ENCODE data around the gene ITGB6. TPM values are rescaled to one million over a fixed set of nuclear protein-coding genes. Genes with fewer than 3 reads are reported as not detected.

The ITGB6 gene
- total RNA-seq, 1 donor from 2014 or later = not detected

DNA sequence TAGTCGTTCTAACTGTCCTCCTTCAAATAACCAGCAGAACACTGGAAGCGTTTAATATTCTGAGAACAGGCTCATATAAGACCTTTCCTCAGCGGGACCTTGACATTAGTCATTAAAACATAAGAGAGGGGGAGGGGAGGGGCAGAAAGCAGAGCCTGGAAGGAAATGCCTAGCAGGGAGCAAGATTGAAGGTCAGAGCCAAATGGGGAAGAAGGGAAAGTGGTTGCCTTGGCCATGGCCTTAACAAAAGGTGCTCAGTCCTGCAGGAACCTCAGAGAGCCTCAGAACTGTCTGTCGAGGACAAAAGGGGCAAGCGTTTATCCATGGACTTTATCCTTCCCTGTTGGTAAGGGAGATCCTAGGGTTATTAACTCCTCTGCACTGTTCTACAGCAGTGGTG lies 136.8 kb downstream of the ITGB6 start:
- Histone ChIP-seq H3K79me2 (ENCODE audit: low read depth) (no peaks in the 10 kb centered on the region), H3F3A (ENCODE audit: low read depth) (no peaks in the 10 kb centered on the region), H3K9me3 (ENCODE audit: low read depth) (peaks cover 5% of the 10 kb centered on the region), H3K4me3 (peak overlapping the region; percentile 62), H3K4me2 (peak overlapping the region; percentile 89), H3K27ac (no peak overlapping the region), H3K4me1 (no peaks in the 10 kb centered on the region), H3K27me3 (peaks cover 44% of the 10 kb centered on the region), H2AFZ (replicated peaks) (no peak overlapping the region), H3K36me3 (no peaks in the 10 kb centered on the region), H3K9ac (no peak overlapping the region), H4K20me1 (ENCODE audit: low read depth) (no peaks in the 10 kb centered on the region)
- no peak for TF ChIP-seq EZH2phosphoT487 (IDR thresholded peaks at IDR 0.05)
- TF ChIP-seq, protein P1, sequence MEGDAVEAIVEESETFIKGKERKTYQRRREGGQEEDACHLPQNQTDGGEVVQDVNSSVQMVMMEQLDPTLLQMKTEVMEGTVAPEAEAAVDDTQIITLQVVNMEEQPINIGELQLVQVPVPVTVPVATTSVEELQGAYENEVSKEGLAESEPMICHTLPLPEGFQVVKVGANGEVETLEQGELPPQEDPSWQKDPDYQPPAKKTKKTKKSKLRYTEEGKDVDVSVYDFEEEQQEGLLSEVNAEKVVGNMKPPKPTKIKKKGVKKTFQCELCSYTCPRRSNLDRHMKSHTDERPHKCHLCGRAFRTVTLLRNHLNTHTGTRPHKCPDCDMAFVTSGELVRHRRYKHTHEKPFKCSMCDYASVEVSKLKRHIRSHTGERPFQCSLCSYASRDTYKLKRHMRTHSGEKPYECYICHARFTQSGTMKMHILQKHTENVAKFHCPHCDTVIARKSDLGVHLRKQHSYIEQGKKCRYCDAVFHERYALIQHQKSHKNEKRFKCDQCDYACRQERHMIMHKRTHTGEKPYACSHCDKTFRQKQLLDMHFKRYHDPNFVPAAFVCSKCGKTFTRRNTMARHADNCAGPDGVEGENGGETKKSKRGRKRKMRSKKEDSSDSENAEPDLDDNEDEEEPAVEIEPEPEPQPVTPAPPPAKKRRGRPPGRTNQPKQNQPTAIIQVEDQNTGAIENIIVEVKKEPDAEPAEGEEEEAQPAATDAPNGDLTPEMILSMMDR (IDR thresholded peaks at IDR 0.05) = no peak
- no peak for TF ChIP-seq EZH2 (IDR thresholded peaks at IDR 0.05)
- H3K36me3 Mint-ChIP-seq = no peaks in the 10 kb centered on the region
- no peak overlapping the region for H3K27ac Mint-ChIP-seq
- H3K4me1 Mint-ChIP-seq = peaks cover 7% of the 10 kb centered on the region
- no peak for DNase-seq (ENCODE audit: low spot score)
- peak overlapping the region; percentile 82 for H3K4me3 Mint-ChIP-seq
- H3K27me3 Mint-ChIP-seq (ENCODE audit: insufficient read depth, low read depth) = peaks cover 21% of the 10 kb centered on the region
- peaks cover 13% of the 10 kb centered on the region for H3K9me3 Mint-ChIP-seq

DNA sequence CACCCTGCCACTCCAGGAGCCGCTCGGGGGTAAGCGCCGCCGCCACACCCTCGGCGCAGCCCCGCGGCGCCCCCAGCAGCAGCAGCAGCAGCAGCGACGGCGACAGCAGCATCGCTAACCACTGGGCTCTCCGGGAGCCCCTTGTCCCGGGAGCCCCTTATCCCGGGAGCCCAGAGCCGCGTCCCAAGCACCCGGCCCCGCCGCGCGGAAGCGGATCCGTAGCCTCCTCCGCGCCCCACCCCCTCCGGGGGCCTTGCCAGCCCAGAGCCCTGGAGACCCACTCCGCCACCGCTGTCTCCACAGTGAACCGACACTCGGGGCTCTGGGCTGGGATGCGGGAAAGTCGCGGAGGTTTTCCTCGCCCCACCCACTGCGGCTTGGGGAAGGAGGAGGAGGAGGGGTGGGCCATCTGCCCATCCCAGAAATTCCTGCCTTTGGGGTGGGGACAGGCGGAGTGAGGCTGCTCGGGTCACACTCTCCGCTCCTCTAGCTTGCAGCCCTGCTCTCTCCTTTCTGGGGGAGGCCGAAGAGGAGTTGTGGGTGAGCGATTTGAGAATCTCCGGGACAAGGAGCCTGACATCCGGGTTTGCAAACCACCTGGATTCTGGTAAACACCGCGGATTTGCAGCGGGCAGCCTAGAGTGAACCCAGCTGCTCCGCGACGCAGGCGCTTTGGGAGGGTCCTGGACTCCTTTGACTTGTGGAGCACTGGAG lies 137.6 kb downstream of the ITGB6 start, which contains the start of gene PLA2R1:
Gene PLA2R1, minus strand, starts transcription at position 324 of the 714 bp plus-strand sequence. Its CDS starts 212 bp downstream, at position 112.
- H3K36me3 ChIP-seq = no peaks in the 10 kb centered on the region
- H3K9ac ChIP-seq = no peak within 1 kb of the TSS
- H3K79me2 ChIP-seq (ENCODE audit: low read depth) = no peaks in the 10 kb centered on the region
- H3F3A ChIP-seq (ENCODE audit: low read depth) = no peaks in the 10 kb centered on the region
- Mint-ChIP-seq H3K9me3 (peaks cover 13% of the 10 kb centered on the region), H3K36me3 (no peaks in the 10 kb centered on the region), H3K27me3 (ENCODE audit: insufficient read depth, low read depth) (peaks cover 26% of the 10 kb centered on the region), H3K27ac (no peak within 1 kb of the TSS), H3K4me1 (peaks cover 7% of the 10 kb centered on the region), H3K4me3 (peak within 1 kb of the TSS; percentile 82)
- H2AFZ ChIP-seq (replicated peaks) = peak within 1 kb of the TSS; percentile 97
- peak within 1 kb of the TSS; percentile 62 for H3K4me3 ChIP-seq
- peaks cover 44% of the 10 kb centered on the region for H3K27me3 ChIP-seq
- TF ChIP-seq, protein P1 (IDR thresholded peaks at IDR 0.05) = no peak
- TF ChIP-seq EZH2 (IDR thresholded peaks at IDR 0.05) = peak; percentile 52
- no peaks in the 10 kb centered on the region for H4K20me1 ChIP-seq (ENCODE audit: low read depth)
- DNase-seq (ENCODE audit: low spot score) = peak; percentile 78
- no peak within 1 kb of the TSS for H3K27ac ChIP-seq
- peak within 1 kb of the TSS; percentile 89 for H3K4me2 ChIP-seq
- peaks cover 5% of the 10 kb centered on the region for H3K9me3 ChIP-seq (ENCODE audit: low read depth)
- no peaks in the 10 kb centered on the region for H3K4me1 ChIP-seq

DNA sequence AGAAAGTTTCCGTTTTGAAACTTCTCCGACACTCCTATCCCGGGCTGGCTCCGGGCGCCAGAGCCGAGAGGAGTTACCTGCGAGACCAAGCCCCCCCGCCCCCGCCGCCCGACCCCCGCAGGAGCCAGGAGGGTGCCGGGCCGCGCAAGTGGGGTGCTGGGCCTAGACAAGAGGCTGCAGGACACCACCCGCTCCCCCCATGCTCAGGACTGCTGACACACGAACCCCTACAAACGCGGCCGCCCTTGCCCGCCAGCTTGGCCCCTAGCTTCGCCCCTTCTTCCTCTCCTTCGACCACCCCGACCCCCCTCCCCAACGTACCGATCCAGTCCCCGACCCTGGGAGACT lies 138.2 kb downstream of the ITGB6 start:
- no peaks in the 10 kb centered on the region for H3F3A ChIP-seq (ENCODE audit: low read depth)
- peaks cover 44% of the 10 kb centered on the region for H3K27me3 ChIP-seq
- Mint-ChIP-seq H3K4me1 (peaks cover 7% of the 10 kb centered on the region), H3K27ac (no peak overlapping the region), H3K27me3 (ENCODE audit: insufficient read depth, low read depth) (peaks cover 26% of the 10 kb centered on the region), H3K36me3 (no peaks in the 10 kb centered on the region), H3K4me3 (peak overlapping the region; percentile 82), H3K9me3 (peaks cover 13% of the 10 kb centered on the region)
- H3K79me2 ChIP-seq (ENCODE audit: low read depth) = no peaks in the 10 kb centered on the region
- H2AFZ ChIP-seq (replicated peaks) = peak overlapping the region; percentile 97
- no peaks in the 10 kb centered on the region for H3K36me3 ChIP-seq
- H3K27ac ChIP-seq = no peak overlapping the region
- H3K4me1 ChIP-seq = no peaks in the 10 kb centered on the region
- H4K20me1 ChIP-seq (ENCODE audit: low read depth) = no peaks in the 10 kb centered on the region
- peak overlapping the region; percentile 89 for H3K4me2 ChIP-seq
- DNase-seq (ENCODE audit: low spot score) = no peak
- TF ChIP-seq EZH2phosphoT487 (IDR thresholded peaks at IDR 0.05) (no peak), EZH2 (IDR thresholded peaks at IDR 0.05) (peak; percentile 27)
- peak overlapping the region; percentile 62 for H3K4me3 ChIP-seq
- H3K9me3 ChIP-seq (ENCODE audit: low read depth) = peaks cover 5% of the 10 kb centered on the region
- no peak overlapping the region for H3K9ac ChIP-seq

DNA sequence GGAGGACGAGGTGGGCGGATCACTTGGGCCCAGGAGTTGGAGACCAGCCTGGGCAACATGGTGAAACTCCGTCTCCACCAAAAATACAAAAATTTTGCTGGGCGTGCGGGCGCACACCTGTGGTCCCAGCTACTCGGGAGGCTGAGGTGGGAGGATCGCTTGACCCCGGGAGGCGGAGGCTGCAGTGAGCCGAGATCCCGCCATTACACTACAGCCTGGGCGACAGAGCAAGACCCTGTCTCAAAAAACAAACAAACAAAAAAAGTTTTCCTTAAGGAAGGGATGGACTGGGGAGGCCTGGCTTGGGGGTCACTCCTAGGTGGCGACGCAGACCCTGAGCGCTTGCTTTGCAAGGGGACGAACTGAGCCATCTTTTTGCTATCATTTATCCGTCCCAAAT lies 138.5 kb downstream of the ITGB6 start:
- DNase-seq (ENCODE audit: low spot score) = no peak
- Histone ChIP-seq H3K4me3 (peak overlapping the region; percentile 62), H3K27ac (no peak overlapping the region), H3K36me3 (no peaks in the 10 kb centered on the region), H3K9ac (no peak overlapping the region), H3F3A (ENCODE audit: low read depth) (no peaks in the 10 kb centered on the region), H4K20me1 (ENCODE audit: low read depth) (no peaks in the 10 kb centered on the region), H3K4me2 (peak overlapping the region; percentile 89), H2AFZ (replicated peaks) (peak overlapping the region; percentile 97), H3K27me3 (peaks cover 44% of the 10 kb centered on the region), H3K79me2 (ENCODE audit: low read depth) (no peaks in the 10 kb centered on the region), H3K9me3 (ENCODE audit: low read depth) (peaks cover under 1% of the 10 kb centered on the region), H3K4me1 (no peaks in the 10 kb centered on the region)
- H3K27ac Mint-ChIP-seq = no peak overlapping the region
- H3K4me3 Mint-ChIP-seq = peak overlapping the region; percentile 77
- no peaks in the 10 kb centered on the region for H3K36me3 Mint-ChIP-seq
- TF ChIP-seq, protein P1 (IDR thresholded peaks at IDR 0.05) = no peak
- TF ChIP-seq EZH2phosphoT487 (IDR thresholded peaks at IDR 0.05) = no peak
- TF ChIP-seq EZH2 (IDR thresholded peaks at IDR 0.05) = no peak
- H3K27me3 Mint-ChIP-seq (ENCODE audit: insufficient read depth, low read depth) = peaks cover 26% of the 10 kb centered on the region
- H3K9me3 Mint-ChIP-seq = peaks cover 11% of the 10 kb centered on the region
- H3K4me1 Mint-ChIP-seq = peaks cover 7% of the 10 kb centered on the region

Data from neural progenitor cell (in vitro differentiated cells).